Panc1 (cell line): ENCODE results near the gene PTPN1. TPM values are rescaled to one million over a fixed set of nuclear protein-coding genes. Genes with fewer than 3 reads are reported as not detected.
"Not testable (repeated sequence)": the region's sequence is repeated elsewhere in the genome, so short reads cannot be mapped to it uniquely, and the experiment has no call there.

Source experiments
- ATAC-seq: fragments of 200-7000 bp; cut with Tn5 transposase; 2 replicates; pipeline ENCODE4 v1.9.1; 2020; ENCODE audit warnings: mild to moderate bottlenecking, moderate library complexity
- BruUV-seq: library from RNA; stranded (reverse); fragments of 400-500 nt; replicated peaks from 2 replicates; lab custom pipeline; 2021; lab: Mats Ljungman, UMichigan
- CTCF ChIA-PET: fragments of 300-600 bp; sonication (Branson Sonifier 250); formaldehyde crosslinking; loops from one replicate; lab custom pipeline; 2022; ENCODE audit warnings: antibody characterized with exemption; lab: Charles Lee
- POLR2A ChIA-PET: fragments of 300-600 bp; sonication (Branson Sonifier 250); formaldehyde crosslinking; loops from one replicate; lab custom pipeline; 2022; ENCODE audit warnings: antibody characterized with exemption; lab: Charles Lee
- DNase-seq: peaks from one replicate; pipeline ENCODE4 v3.0.0-alpha.2; 2010; ENCODE audit warnings: low read depth, low spot score
- H3K27ac ChIP-seq: 2 replicates; pipeline ENCODE4 v1.5.1; 2011; ENCODE audit warnings: mild to moderate bottlenecking, low read length, inconsistent platforms
- H3K27me3 ChIP-seq: fragments of 200-500 bp; sonication (Bioruptor generic); 2 replicates; pipeline ENCODE4 v1.6.0; 2014; ENCODE audit warnings: low read length, inconsistent platforms; ENCODE audit not compliant: control insufficient read depth, insufficient read depth
- H3K36me3 ChIP-seq: fragments of 200-500 bp; sonication (Bioruptor generic); 2 replicates; pipeline ENCODE4 v1.5.1; 2014; ENCODE audit warnings: inconsistent platforms, mild to moderate bottlenecking, low read length, moderate library complexity; ENCODE audit not compliant: control insufficient read depth, insufficient read depth
- H3K4me1 ChIP-seq: 2 replicates; pipeline ENCODE4 v1.5.1; 2011; ENCODE audit warnings: inconsistent platforms, mild to moderate bottlenecking, low read length, moderate library complexity; ENCODE audit not compliant: control insufficient read depth, insufficient read depth
- H3K4me3 ChIP-seq, 2 experiments: 2 replicates each; pipeline ENCODE4 v1.5.1; 2011 to 2012; ENCODE audit warnings: low read depth in 2 of 2, low read length in 2 of 2, mild to moderate bottlenecking in 2 of 2, inconsistent platforms in 1 of 2, moderate library complexity in 1 of 2
- H3K9me3 ChIP-seq: fragments of 200-500 bp; sonication (Bioruptor generic); 2 replicates; pipeline ENCODE4 v1.5.1; 2014; ENCODE audit warnings: low read depth, mild to moderate bottlenecking, inconsistent platforms, low read length, moderate library complexity; ENCODE audit not compliant: control insufficient read depth, insufficient read depth
- POLR2AphosphoS5 ChIP-seq: IDR thresholded peaks from 2 replicates; pipeline ENCODE4 v1.6.1; 2012; ENCODE audit warnings: mild to moderate bottlenecking, low read depth, low read length, moderate library complexity
- SIN3A ChIP-seq: IDR thresholded peaks from 2 replicates; pipeline ENCODE4 v1.6.1; 2012; ENCODE audit warnings: low read depth, mild to moderate bottlenecking, low read length, moderate library complexity, borderline replicate concordance; ENCODE audit not compliant: insufficient read depth
- TCF7L2 ChIP-seq: IDR thresholded peaks from 2 replicates; pipeline ENCODE4 v1.6.1; 2011; ENCODE audit warnings: mild to moderate bottlenecking, low read depth, low read length, inconsistent platforms
- in situ Hi-C: cut with HindIII; loops from 2 replicates; pipeline ENCODE4 v1.10.0; 2016; ENCODE audit warnings: low sequenced_read_pairs, low pct_unique_long_range_greater_than_20kb
- intact Hi-C: fragments of 100-400 bp; cut with micrococcal nuclease; formaldehyde crosslinking; loops from one replicate; pipeline ENCODE4 v1.10.0; 2022; ENCODE audit not compliant: unreplicated experiment
- total RNA-seq: library from RNA; stranded (reverse); gene quantifications from one replicate; pipeline ENCODE4 v1.2.1, GENCODE V29; 2021; ENCODE audit not compliant: unreplicated experiment
- TF ChIP-seq, protein P1 (sequence below), 2 experiments: IDR thresholded peaks; 2 replicates each; pipeline ENCODE4 v1.6.1; 2011 to 2012; ENCODE audit warnings: low read depth in 2 of 2, control low read depth in 1 of 2, low read length in 1 of 2, mild to moderate bottlenecking in 1 of 2, moderate library complexity in 1 of 2; ENCODE audit not compliant: insufficient read depth in 1 of 2
- TF ChIP-seq, protein P2 (sequence below): fragments of 450-650 bp; IDR thresholded peaks from 2 replicates; pipeline ENCODE4 v1.5.1; 2017; ENCODE audit warnings: mild to moderate bottlenecking

Gene PTPN1
- total RNA-seq, 1 experiment from 2014 or later = 42.2 TPM

DNA sequence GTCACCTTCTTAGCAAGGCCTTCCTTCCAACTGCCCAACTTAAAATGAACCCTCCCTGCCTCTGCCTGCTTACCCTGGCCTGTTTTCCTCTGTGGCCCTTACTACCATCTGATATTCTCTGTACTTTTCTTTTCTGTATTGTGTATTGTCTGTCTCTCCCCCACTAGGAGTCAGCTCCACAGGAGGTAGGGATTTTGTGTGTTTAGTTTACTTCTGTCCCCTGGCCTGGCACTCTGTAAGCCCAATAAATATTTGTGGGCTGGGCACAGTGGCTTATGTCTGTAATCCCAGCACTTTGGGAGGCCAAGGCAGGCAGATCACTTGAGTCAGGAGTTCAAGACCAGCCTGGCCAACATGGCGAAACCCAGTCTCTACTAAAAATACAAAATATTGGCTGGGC, 108.4 kb downstream of the PTPN1 start:
- intact Hi-C loops (no loop called here), in situ Hi-C loops (no loop called here)
- TF ChIP-seq SIN3A = no peak
- TF ChIP-seq POLR2AphosphoS5 = no peak
- no peak for TF ChIP-seq TCF7L2
- TF ChIP-seq, protein P1, sequence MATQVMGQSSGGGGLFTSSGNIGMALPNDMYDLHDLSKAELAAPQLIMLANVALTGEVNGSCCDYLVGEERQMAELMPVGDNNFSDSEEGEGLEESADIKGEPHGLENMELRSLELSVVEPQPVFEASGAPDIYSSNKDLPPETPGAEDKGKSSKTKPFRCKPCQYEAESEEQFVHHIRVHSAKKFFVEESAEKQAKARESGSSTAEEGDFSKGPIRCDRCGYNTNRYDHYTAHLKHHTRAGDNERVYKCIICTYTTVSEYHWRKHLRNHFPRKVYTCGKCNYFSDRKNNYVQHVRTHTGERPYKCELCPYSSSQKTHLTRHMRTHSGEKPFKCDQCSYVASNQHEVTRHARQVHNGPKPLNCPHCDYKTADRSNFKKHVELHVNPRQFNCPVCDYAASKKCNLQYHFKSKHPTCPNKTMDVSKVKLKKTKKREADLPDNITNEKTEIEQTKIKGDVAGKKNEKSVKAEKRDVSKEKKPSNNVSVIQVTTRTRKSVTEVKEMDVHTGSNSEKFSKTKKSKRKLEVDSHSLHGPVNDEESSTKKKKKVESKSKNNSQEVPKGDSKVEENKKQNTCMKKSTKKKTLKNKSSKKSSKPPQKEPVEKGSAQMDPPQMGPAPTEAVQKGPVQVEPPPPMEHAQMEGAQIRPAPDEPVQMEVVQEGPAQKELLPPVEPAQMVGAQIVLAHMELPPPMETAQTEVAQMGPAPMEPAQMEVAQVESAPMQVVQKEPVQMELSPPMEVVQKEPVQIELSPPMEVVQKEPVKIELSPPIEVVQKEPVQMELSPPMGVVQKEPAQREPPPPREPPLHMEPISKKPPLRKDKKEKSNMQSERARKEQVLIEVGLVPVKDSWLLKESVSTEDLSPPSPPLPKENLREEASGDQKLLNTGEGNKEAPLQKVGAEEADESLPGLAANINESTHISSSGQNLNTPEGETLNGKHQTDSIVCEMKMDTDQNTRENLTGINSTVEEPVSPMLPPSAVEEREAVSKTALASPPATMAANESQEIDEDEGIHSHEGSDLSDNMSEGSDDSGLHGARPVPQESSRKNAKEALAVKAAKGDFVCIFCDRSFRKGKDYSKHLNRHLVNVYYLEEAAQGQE (IDR thresholded peaks at IDR 0.05; ENCODE audit: insufficient read depth in 1 of 2, low read depth in 2 of 2, low read length in 1 of 2) = no peak
- TF ChIP-seq, protein P2, sequence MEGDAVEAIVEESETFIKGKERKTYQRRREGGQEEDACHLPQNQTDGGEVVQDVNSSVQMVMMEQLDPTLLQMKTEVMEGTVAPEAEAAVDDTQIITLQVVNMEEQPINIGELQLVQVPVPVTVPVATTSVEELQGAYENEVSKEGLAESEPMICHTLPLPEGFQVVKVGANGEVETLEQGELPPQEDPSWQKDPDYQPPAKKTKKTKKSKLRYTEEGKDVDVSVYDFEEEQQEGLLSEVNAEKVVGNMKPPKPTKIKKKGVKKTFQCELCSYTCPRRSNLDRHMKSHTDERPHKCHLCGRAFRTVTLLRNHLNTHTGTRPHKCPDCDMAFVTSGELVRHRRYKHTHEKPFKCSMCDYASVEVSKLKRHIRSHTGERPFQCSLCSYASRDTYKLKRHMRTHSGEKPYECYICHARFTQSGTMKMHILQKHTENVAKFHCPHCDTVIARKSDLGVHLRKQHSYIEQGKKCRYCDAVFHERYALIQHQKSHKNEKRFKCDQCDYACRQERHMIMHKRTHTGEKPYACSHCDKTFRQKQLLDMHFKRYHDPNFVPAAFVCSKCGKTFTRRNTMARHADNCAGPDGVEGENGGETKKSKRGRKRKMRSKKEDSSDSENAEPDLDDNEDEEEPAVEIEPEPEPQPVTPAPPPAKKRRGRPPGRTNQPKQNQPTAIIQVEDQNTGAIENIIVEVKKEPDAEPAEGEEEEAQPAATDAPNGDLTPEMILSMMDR = no peak
- no TSS peak for BruUV-seq
- ChIA-PET POLR2A (interaction anchor here (0.7 kb wide), 1 partner anchor 77 kb away, joined by 7 read pairs; no protein-coding TSS in a partner anchor), CTCF (no interaction called here)
- no peaks in the 10 kb centered on the region for H3K36me3 ChIP-seq
- H3K4me3 ChIP-seq = no peak overlapping the region
- H3K4me1 ChIP-seq = 0 out of 2 replicates have a peak, but pooled peaks cover 7% of the 10 kb centered on the region
- H3K9me3 ChIP-seq = no peaks in the 10 kb centered on the region
- DNase-seq (no peak), ATAC-seq (no peak)
- H3K27ac ChIP-seq = peak overlapping the region; percentile 62
- no peaks in the 10 kb centered on the region for H3K27me3 ChIP-seq

DNA sequence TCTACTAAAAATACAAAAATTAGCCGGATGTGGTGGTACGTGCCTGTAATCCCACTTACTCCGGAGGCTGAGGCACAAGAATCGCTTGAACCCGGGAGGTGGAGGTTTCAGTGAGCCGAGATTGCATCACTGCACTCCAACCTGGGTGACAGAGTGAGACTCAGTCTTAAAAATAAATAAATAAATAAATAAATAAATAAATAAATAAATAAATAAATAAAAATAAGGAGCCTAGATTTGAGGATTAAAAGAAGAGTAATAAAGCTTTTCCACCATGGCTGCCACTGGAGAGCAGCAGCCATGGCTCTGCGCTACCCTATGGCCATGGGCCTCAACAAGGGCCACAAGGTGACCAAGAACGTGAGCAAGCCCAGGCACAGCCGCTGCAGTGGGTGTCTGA, 110.3 kb downstream of the PTPN1 start:
- H3K4me3 ChIP-seq, ATAC-seq, DNase-seq, in situ Hi-C loops, H3K9me3 ChIP-seq, CTCF ChIA-PET, BruUV-seq, H3K36me3 ChIP-seq, H3K27me3 ChIP-seq, POLR2A ChIA-PET, intact Hi-C loops, H3K27ac ChIP-seq: not testable (repeated sequence)
- H3K4me1 ChIP-seq = peaks cover 12% of the 10 kb centered on the region

DNA sequence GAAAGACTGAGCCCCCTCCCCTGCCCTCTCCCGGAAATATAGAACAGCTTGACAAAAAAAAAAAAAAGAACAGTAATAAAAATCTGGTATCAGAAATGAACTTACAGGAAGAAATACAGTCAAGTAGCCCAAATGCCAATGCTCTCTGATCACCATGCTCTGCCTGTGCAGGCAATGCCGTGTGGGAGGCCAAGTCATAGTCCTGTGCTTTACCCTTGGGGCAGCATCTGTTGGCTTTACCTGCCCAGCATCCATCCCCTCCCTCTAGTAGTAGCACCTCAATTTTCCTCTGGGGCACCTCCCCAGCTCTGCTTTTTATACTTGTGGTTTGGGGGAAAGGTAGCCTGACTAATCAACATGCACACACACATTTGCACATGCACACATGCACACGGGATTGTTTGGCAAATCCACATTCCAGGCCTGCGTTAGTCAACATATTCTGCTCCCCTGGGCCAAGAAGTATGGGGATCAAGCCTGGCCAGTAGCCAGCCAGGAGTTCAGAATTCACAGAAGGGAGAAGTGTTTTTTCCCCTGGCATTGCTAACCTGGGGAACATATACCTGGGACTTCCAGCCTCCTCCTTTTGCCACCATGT, 111.0 kb downstream of the PTPN1 start:
- Histone ChIP-seq H3K4me3 (no peak overlapping the region), H3K9me3 (no peaks in the 10 kb centered on the region), H3K4me1 (peaks cover 19% of the 10 kb centered on the region), H3K27me3 (no peaks in the 10 kb centered on the region), H3K27ac (no peak overlapping the region), H3K36me3 (no peaks in the 10 kb centered on the region)
- TSS peak; percentile 36 for BruUV-seq
- in situ Hi-C loops (no loop called here), intact Hi-C loops (no loop called here)
- TF ChIP-seq TCF7L2 (no peak), POLR2AphosphoS5 (no peak), SIN3A (no peak)
- TF ChIP-seq, protein P2 = no peak
- TF ChIP-seq, protein P1 (IDR thresholded peaks at IDR 0.05; ENCODE audit: insufficient read depth in 1 of 2, low read depth in 2 of 2, low read length in 1 of 2) = no peak
- POLR2A ChIA-PET = no interaction called here
- CTCF ChIA-PET = no interaction called here
- DNase-seq (no peak), ATAC-seq (no peak)
